Loucy (cell line): ENCODE measurements around the gene CHM.

Source experiments
- H2AFZ ChIP-seq: fragments of 200-600 bp; sonication (generic); 2 replicates; pipeline ENCODE4 v1.6.0; 2016; ENCODE audit warnings: antibody characterized with exemption, mild to moderate bottlenecking, low read length, moderate library complexity
- H3F3A ChIP-seq: fragments of 200-600 bp; 2 replicates; pipeline ENCODE4 v1.6.0; 2016; ENCODE audit warnings: antibody characterized with exemption, low read depth, mild to moderate bottlenecking
- H3K27me3 ChIP-seq: fragments of 200-600 bp; sonication (generic); 2 replicates; pipeline ENCODE4 v1.6.1; 2014; ENCODE audit warnings: low read length, mild to moderate bottlenecking; ENCODE audit not compliant: insufficient read depth, poor library complexity, severe bottlenecking
- H3K36me3 ChIP-seq: fragments of 200-600 bp; sonication (generic); 2 replicates; pipeline ENCODE4 v1.6.1; 2016; ENCODE audit warnings: low read length; ENCODE audit not compliant: insufficient read depth
- H3K4me1 ChIP-seq: fragments of 200-600 bp; sonication (generic); 2 replicates; pipeline ENCODE4 v1.5.1; 2014; ENCODE audit warnings: low read length, mild to moderate bottlenecking; ENCODE audit not compliant: insufficient read depth, poor library complexity, severe bottlenecking
- H3K4me2 ChIP-seq: fragments of 200-600 bp; sonication (generic); 2 replicates; pipeline ENCODE4 v1.6.0; 2014; ENCODE audit warnings: antibody characterized with exemption, low read length, low read depth, mild to moderate bottlenecking; ENCODE audit not compliant: poor library complexity, severe bottlenecking
- H3K4me3 ChIP-seq: fragments of 200-600 bp; sonication (generic); 2 replicates; pipeline ENCODE4 v1.5.1; 2014; ENCODE audit warnings: low read length, mild to moderate bottlenecking, mixed read lengths; ENCODE audit not compliant: poor library complexity, severe bottlenecking
- H3K79me2 ChIP-seq: fragments of 200-600 bp; sonication (generic); 2 replicates; pipeline ENCODE4 v1.6.1; 2014; ENCODE audit warnings: low read length; ENCODE audit not compliant: insufficient read depth
- H3K9ac ChIP-seq: fragments of 200-600 bp; sonication (generic); 2 replicates; pipeline ENCODE4 v1.6.0; 2014; ENCODE audit warnings: mild to moderate bottlenecking, low read depth, low read length, moderate library complexity; ENCODE audit not compliant: poor library complexity, severe bottlenecking
- H3K9me2 ChIP-seq: fragments of 200-600 bp; sonication (generic); replicated peaks from 2 replicates; pipeline ENCODE4 v1.6.1; 2016; ENCODE audit warnings: low read depth, low read length, mixed read lengths
- H3K9me3 ChIP-seq: fragments of 200-600 bp; sonication (generic); 2 replicates; pipeline ENCODE4 v1.6.1; 2014; ENCODE audit warnings: mild to moderate bottlenecking, antibody characterized with exemption, low read length, low read depth; ENCODE audit not compliant: insufficient read depth
- H4K20me1 ChIP-seq: fragments of 200-600 bp; sonication (generic); 2 replicates; pipeline ENCODE4 v1.6.0; 2014; ENCODE audit warnings: antibody characterized with exemption, low read length, mild to moderate bottlenecking; ENCODE audit not compliant: insufficient read depth, poor library complexity, severe bottlenecking
- CTCF ChIP-seq: fragments of 200-600 bp; sonication (generic); conservative IDR thresholded peaks from 2 replicates; pipeline ENCODE4 v1.5.1; 2014; ENCODE audit warnings: mild to moderate bottlenecking, antibody characterized with exemption, low read length
- EZH2phosphoT487 ChIP-seq: fragments of 200-600 bp; IDR thresholded peaks from 2 replicates; pipeline ENCODE4 v1.6.1; 2018; ENCODE audit warnings: antibody characterized with exemption, mild to moderate bottlenecking, moderate library complexity, borderline replicate concordance

Gene CHM

GRCh38 chrX:86044216-86044615 lies 3.1 kb downstream of the CHM start:
- Histone ChIP-seq H3K4me1 (peaks cover 5% of the 10 kb centered on the region), H3K4me2 (peak overlapping the region; percentile 74), H3K79me2 (peaks cover 30% of the 10 kb centered on the region)

GRCh38 chrX:86039625-86040568 lies 7.5 kb downstream of the CHM start:
- no peak for TF ChIP-seq EZH2phosphoT487
- no peak for TF ChIP-seq CTCF
- no peak overlapping the region for H3K9ac ChIP-seq
- no peaks in the 10 kb centered on the region for H3K4me1 ChIP-seq
- peaks cover 8% of the 10 kb centered on the region for H3K79me2 ChIP-seq
- H3K4me3 ChIP-seq = no peak overlapping the region
- H3F3A ChIP-seq = no peaks in the 10 kb centered on the region
- no peaks in the 10 kb centered on the region for H3K9me3 ChIP-seq
- H3K27me3 ChIP-seq = no peaks in the 10 kb centered on the region
- no peaks in the 10 kb centered on the region for H4K20me1 ChIP-seq
- H3K36me3 ChIP-seq = no peaks in the 10 kb centered on the region
- no peak overlapping the region for H3K4me2 ChIP-seq
- H3K9me2 ChIP-seq = no peaks in the 10 kb centered on the region
- no peak overlapping the region for H2AFZ ChIP-seq

More at GRCh38 chrX:86044216-86044615, 3.1 kb downstream of the CHM start:
- H3K9ac ChIP-seq = no peak overlapping the region
- H3F3A ChIP-seq = no peaks in the 10 kb centered on the region
- H2AFZ ChIP-seq = no peak overlapping the region
- H3K27me3 ChIP-seq = no peaks in the 10 kb centered on the region
- no peaks in the 10 kb centered on the region for H3K9me2 ChIP-seq
- no peak overlapping the region for H3K4me3 ChIP-seq
- H4K20me1 ChIP-seq = no peaks in the 10 kb centered on the region
- no peaks in the 10 kb centered on the region for H3K36me3 ChIP-seq
- H3K9me3 ChIP-seq = no peaks in the 10 kb centered on the region
- TF ChIP-seq CTCF = no peak
- no peak for TF ChIP-seq EZH2phosphoT487

- no peaks in the 10 kb centered on the region for H4K20me1 ChIP-seq
- H3K9me2 ChIP-seq = no peaks in the 10 kb centered on the region
- H3K79me2 ChIP-seq = no peaks in the 10 kb centered on the region
- no peaks in the 10 kb centered on the region for H3K36me3 ChIP-seq
- H3F3A ChIP-seq = no peaks in the 10 kb centered on the region
- H3K4me3 ChIP-seq = no peak overlapping the region
- H3K9me3 ChIP-seq = no peaks in the 10 kb centered on the region
- no peaks in the 10 kb centered on the region for H3K27me3 ChIP-seq
- TF ChIP-seq CTCF (no peak), EZH2phosphoT487 (no peak)
- no peaks in the 10 kb centered on the region for H3K4me1 ChIP-seq
- no peak overlapping the region for H3K4me2 ChIP-seq
- no peak overlapping the region for H2AFZ ChIP-seq
- H3K9ac ChIP-seq = no peak overlapping the region
Observed at GRCh38 chrX:86033385-86033784, 14.0 kb downstream of the CHM start.
